GM12878 (cell line): ENCODE data around the gene NAB1. TPM values are rescaled to one million over a fixed set of nuclear protein-coding genes. Genes with fewer than 3 reads are reported as not detected.

Experiments used
- ATAC-seq: fragments of 200-7000 bp; cut with Tn5 transposase; 3 replicates; pipeline ENCODE4 v1.9.1; 2020; ENCODE audit warnings: mild to moderate bottlenecking, moderate library complexity
- BruUV-seq: library from RNA; stranded (reverse); fragments of 400-500 nt; replicated peaks from 2 replicates; lab custom pipeline; 2021; lab: Mats Ljungman, UMichigan
- CTCF ChIA-PET: fragments of 300-600 bp; sonication (Branson Sonifier 250); formaldehyde crosslinking; extraction: SDS; loops from one replicate; lab custom pipeline; 2021; ENCODE audit warnings: inconsistent platforms; lab: Yijun Ruan, JAX
- POLR2A ChIA-PET: fragments of 350-600 bp; formaldehyde crosslinking; extraction: SDS; loops from one replicate; lab custom pipeline; 2021; ENCODE audit warnings: inconsistent platforms; lab: Charles Lee
- RAD21 ChIA-PET: fragments of 300-600 bp; sonication (Branson Sonifier 250); formaldehyde crosslinking; loops from one replicate; lab custom pipeline; 2023; ENCODE audit warnings: antibody characterized with exemption; ENCODE audit not compliant: unreplicated experiment; lab: Charles Lee
- SMC1A ChIA-PET: fragments of 300-600 bp; sonication (Branson Sonifier 250); formaldehyde crosslinking; loops from one replicate; lab custom pipeline; 2023; ENCODE audit not compliant: unreplicated experiment, uncharacterized antibody; lab: Charles Lee
- DNase-seq: peaks from one replicate; pipeline ENCODE4 v3.0.0-alpha.2; 2011; ENCODE audit warnings: low read depth, low spot score
- FAIRE-seq: peaks from 3 replicates; lab custom pipeline; 2011; peaks lifted over from hg19 to GRCh38; lab: Jason Lieb, UNC
- H2AFZ ChIP-seq: 2 replicates; pipeline ENCODE4 v1.6.0; 2011; ENCODE audit warnings: low read depth, low read length, control low read depth; ENCODE audit not compliant: control insufficient read depth
- H3K27ac ChIP-seq: 2 replicates; pipeline ENCODE4 v1.5.1; 2011; ENCODE audit warnings: control low read depth; ENCODE audit not compliant: control insufficient read depth, insufficient read depth
- H3K27me3 ChIP-seq, 2 experiments: replicated peaks in 1 of 2; 2 replicates each; pipeline versions ENCODE4 v1.6.0 to v1.6.1; 2011; ENCODE audit warnings: low read length in 1 of 2; ENCODE audit not compliant: control insufficient read depth in 2 of 2, insufficient read depth in 2 of 2
- H3K36me3 ChIP-seq, 2 experiments: 2 replicates each; pipeline ENCODE4 v1.5.1; 2011; ENCODE audit warnings: low read length in 1 of 2; ENCODE audit not compliant: control insufficient read depth in 2 of 2, insufficient read depth in 2 of 2
- H3K4me1 ChIP-seq: 2 replicates; pipeline ENCODE4 v1.6.1; 2011; ENCODE audit warnings: mild to moderate bottlenecking, low read length, moderate library complexity, mixed read lengths; ENCODE audit not compliant: control insufficient read depth, insufficient read depth
- H3K4me2 ChIP-seq: 2 replicates; pipeline ENCODE4 v1.6.0; 2011; ENCODE audit warnings: control low read depth; ENCODE audit not compliant: control insufficient read depth, insufficient read depth
- H3K4me3 ChIP-seq: fragments of 200-600 bp; sonication (generic); 2 replicates; pipeline ENCODE4 v1.5.1; 2016
- H3K79me2 ChIP-seq: 2 replicates; pipeline ENCODE4 v1.6.0; 2011; ENCODE audit warnings: low read length; ENCODE audit not compliant: control insufficient read depth, insufficient read depth
- H3K9ac ChIP-seq: 2 replicates; pipeline ENCODE4 v1.8.0; 2011; ENCODE audit warnings: low read length, control low read depth, mixed read lengths; ENCODE audit not compliant: control insufficient read depth, insufficient read depth
- H3K9me3 ChIP-seq: replicated peaks from 3 replicates; pipeline ENCODE4 v1.5.1; 2011; ENCODE audit warnings: mild to moderate bottlenecking, low read length; ENCODE audit not compliant: control insufficient read depth, insufficient read depth
- H4K20me1 ChIP-seq: 2 replicates; pipeline ENCODE4 v1.6.0; 2011; ENCODE audit not compliant: control insufficient read depth, insufficient read depth
- BCLAF1 ChIP-seq: fragments of 450-650 bp; IDR thresholded peaks from 2 replicates; pipeline ENCODE4 v1.6.1; 2017; ENCODE audit warnings: antibody characterized with exemption, mild to moderate bottlenecking, moderate library complexity
- CEBPB ChIP-seq, 2 experiments: fragments of 150-350 bp in 1 of 2; IDR thresholded peaks; 2 replicates each; pipeline ENCODE4 v1.6.1; 2012 to 2014; ENCODE audit warnings: low read depth in 2 of 2, low read length in 2 of 2, borderline replicate concordance in 1 of 2, inconsistent platforms in 1 of 2
- IRF4 ChIP-seq: IDR thresholded peaks from 2 replicates; pipeline ENCODE4 v1.6.1; 2011; ENCODE audit warnings: low read depth, low read length
- MAX ChIP-seq: IDR thresholded peaks from 2 replicates; pipeline ENCODE4 v1.6.1; 2012; ENCODE audit warnings: low read depth, low read length, improper control_type of control experiment
- NFXL1 ChIP-seq: fragments of 450-650 bp; IDR thresholded peaks from 2 replicates; pipeline ENCODE4 v1.6.1; 2017; ENCODE audit warnings: antibody characterized with exemption, mild to moderate bottlenecking, borderline replicate concordance
- PAX8 ChIP-seq: fragments of 450-650 bp; IDR thresholded peaks from 2 replicates; pipeline ENCODE4 v1.6.1; 2017; ENCODE audit warnings: mild to moderate bottlenecking, moderate library complexity
- POLR2AphosphoS5 ChIP-seq: IDR thresholded peaks from 2 replicates; pipeline ENCODE4 v1.6.1; 2011; ENCODE audit warnings: mild to moderate bottlenecking, low read length, inconsistent platforms
- PRDM15 ChIP-seq: fragments of 450-650 bp; formaldehyde crosslinking; IDR thresholded peaks from 2 replicates; pipeline ENCODE4 v1.4.0; 2020; ENCODE audit warnings: mild to moderate bottlenecking, moderate library complexity
- SP1 ChIP-seq: IDR thresholded peaks from one replicate; pipeline ENCODE4 v1.6.1; 2011; ENCODE audit warnings: low read depth, low read length
- STAT1 ChIP-seq: fragments of 450-650 bp; conservative IDR thresholded peaks from 2 replicates; pipeline ENCODE4 v1.6.1; 2014; ENCODE audit warnings: antibody characterized with exemption, mild to moderate bottlenecking
- TBL1XR1 ChIP-seq: IDR thresholded peaks from 2 replicates; pipeline ENCODE4 v1.6.1; 2012; ENCODE audit warnings: low read depth, low read length, improper control_type of control experiment
- WGBS: methylation state at CpG from one replicate; pipeline ENCODE4 v1.1.6; 2016; ENCODE audit warnings: low lambda C conversion rate; ENCODE audit not compliant: insufficient replicate concordance, insufficient coverage; ENCODE audit errors: missing lambda C conversion rate; 5-methylcytosine and 5-hydroxymethylcytosine counted together
- in situ Hi-C: fragments of 300-500 bp; cut with MboI; formaldehyde crosslinking; loops from 9 replicates; pipeline ENCODE4 v1.14.3; 2018; ENCODE audit warnings: mixed read lengths
- intact Hi-C: fragments of 100-400 bp; cut with micrococcal nuclease; formaldehyde crosslinking; loops from one replicate; pipeline ENCODE4 v1.14.2; 2022; ENCODE audit not compliant: unreplicated experiment
- polyA plus RNA-seq, 11 experiments: library from polyadenylated mRNA; depleted of rRNA in 4 of 11; unstranded in 6 of 11; stranded (reverse) in 5 of 11; fragments of >200 nt; fragmentation: Nextera tagmentation in 4 of 11; fragmentation: Illumina TruSeq in 1 of 11; extraction: Ambion mirVana in 4 of 11; extraction: Trizol in 1 of 11; gene quantifications; 1 replicate in 1 of 11; 2 replicates in 10 of 11; pipeline versions ENCODE4 v1.2.1 to v1.2.3, GENCODE V29; 2011 to 2016; ENCODE audit warnings: inconsistent platforms in 2 of 11, missing spikeins in 2 of 11, low read depth in 1 of 11
- total RNA-seq, 4 experiments: library from RNA; depleted of rRNA in 3 of 4; stranded (reverse); fragments of >200 nt in 3 of 4; fragmentation: Illumina TruSeq in 1 of 4; extraction: Trizol in 1 of 4; gene quantifications; 2 replicates each; pipeline versions ENCODE4 v1.2.1 to v1.2.3, GENCODE V29; 2013 to 2021
- TF ChIP-seq, protein P1 (sequence below): fragments of 450-650 bp; IDR thresholded peaks from 2 replicates; pipeline ENCODE4 v1.6.1; 2017; ENCODE audit warnings: mild to moderate bottlenecking, low read depth, inconsistent platforms; ENCODE audit not compliant: poor library complexity, severe bottlenecking
- TF ChIP-seq, protein P2 (sequence below): IDR thresholded peaks from 2 replicates; pipeline ENCODE4 v1.6.1; 2012; ENCODE audit warnings: low read depth, low read length, improper control_type of control experiment

NAB1 gene
- total and polyA plus RNA-seq, 10 of the 15 experiments (the other 5 are each of a cell fraction or from before 2014, with no cell fraction given) = 4.5 to 39.6 (median 23.0) TPM

DNA sequence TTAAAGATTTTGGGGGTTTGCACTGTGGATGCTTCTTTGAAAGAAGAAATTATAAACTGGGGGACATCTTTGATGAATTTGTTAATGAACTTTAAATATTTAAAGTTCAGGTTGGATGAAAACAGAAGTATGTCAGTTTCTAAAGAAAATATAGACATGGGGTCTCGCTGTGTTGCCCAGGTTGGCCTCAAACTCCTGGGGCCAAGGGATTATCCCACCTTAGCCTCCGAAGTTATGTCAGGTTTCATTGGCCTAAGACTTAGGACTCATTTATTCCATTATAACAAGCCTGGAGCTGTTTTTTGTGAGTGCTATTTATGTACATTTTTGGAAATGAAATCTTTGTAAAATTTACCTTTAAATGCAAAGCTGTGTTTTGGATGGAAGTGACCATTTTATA lies 2.5 kb downstream of the NAB1 start:
- 92% methylated on average over 2 of the region's 2 CpGs for WGBS
- CTCF ChIA-PET = interaction anchor here (1.5 to 8.5 kb wide), 6 partner anchors 11 to 70 kb away, joined by 4 to 143 read pairs (median 18); no protein-coding TSS in a partner anchor
- TF ChIP-seq, protein P1, sequence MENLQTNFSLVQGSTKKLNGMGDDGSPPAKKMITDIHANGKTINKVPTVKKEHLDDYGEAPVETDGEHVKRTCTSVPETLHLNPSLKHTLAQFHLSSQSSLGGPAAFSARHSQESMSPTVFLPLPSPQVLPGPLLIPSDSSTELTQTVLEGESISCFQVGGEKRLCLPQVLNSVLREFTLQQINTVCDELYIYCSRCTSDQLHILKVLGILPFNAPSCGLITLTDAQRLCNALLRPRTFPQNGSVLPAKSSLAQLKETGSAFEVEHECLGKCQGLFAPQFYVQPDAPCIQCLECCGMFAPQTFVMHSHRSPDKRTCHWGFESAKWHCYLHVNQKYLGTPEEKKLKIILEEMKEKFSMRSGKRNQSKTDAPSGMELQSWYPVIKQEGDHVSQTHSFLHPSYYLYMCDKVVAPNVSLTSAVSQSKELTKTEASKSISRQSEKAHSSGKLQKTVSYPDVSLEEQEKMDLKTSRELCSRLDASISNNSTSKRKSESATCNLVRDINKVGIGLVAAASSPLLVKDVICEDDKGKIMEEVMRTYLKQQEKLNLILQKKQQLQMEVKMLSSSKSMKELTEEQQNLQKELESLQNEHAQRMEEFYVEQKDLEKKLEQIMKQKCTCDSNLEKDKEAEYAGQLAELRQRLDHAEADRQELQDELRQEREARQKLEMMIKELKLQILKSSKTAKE = no peak
- TF ChIP-seq CEBPB (IDR thresholded peaks at IDR 0.05; ENCODE audit: borderline replicate concordance in 1 of 2, low read depth in 2 of 2, low read length in 2 of 2) (no peak), BCLAF1 (no peak), PRDM15 (CRISPR knock-in tag) (no peak), POLR2AphosphoS5 (no peak), PAX8 (no peak), NFXL1 (no peak), MAX (no peak), SP1 (no peak), IRF4 (no peak), TBL1XR1 (no peak), STAT1 (no peak)
- TF ChIP-seq, protein P2, sequence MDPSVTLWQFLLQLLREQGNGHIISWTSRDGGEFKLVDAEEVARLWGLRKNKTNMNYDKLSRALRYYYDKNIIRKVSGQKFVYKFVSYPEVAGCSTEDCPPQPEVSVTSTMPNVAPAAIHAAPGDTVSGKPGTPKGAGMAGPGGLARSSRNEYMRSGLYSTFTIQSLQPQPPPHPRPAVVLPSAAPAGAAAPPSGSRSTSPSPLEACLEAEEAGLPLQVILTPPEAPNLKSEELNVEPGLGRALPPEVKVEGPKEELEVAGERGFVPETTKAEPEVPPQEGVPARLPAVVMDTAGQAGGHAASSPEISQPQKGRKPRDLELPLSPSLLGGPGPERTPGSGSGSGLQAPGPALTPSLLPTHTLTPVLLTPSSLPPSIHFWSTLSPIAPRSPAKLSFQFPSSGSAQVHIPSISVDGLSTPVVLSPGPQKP = no peak

More for the DNA sequence above, 2.5 kb downstream of the NAB1 start:
- ChIA-PET POLR2A (interaction anchor here (1.0 to 8.1 kb wide), 7 partner anchors 11 to 118 kb away, joined by 3 to 111 read pairs (median 4); no protein-coding TSS in a partner anchor), SMC1A (interaction anchor here (0.9 to 8.2 kb wide), 22 partner anchors 12 to 241 kb away, joined by 3 to 253 read pairs (median 8); no protein-coding TSS in a partner anchor), RAD21 (interaction anchor here (0.7 to 8.0 kb wide), 17 partner anchors 11 to 361 kb away, joined by 3 to 233 read pairs (median 8); partner anchors contain the start of gene NEMP2)
- Histone ChIP-seq H3K9me3 (no peaks in the 10 kb centered on the region), H3K36me3 (no peaks in the 10 kb centered on the region; a peak in 1 of 4 replicates), H3K27me3 (no peaks in the 10 kb centered on the region), H3K9ac (no peak overlapping the region; the same call in 1 of the 2 replicates), H3K4me2 (peak overlapping the region; percentile 80), H4K20me1 (no peaks in the 10 kb centered on the region), H3K4me1 (no peaks in the 10 kb centered on the region), H3K79me2 (peaks cover 62% of the 10 kb centered on the region), H3K27ac (no peak overlapping the region), H3K4me3 (peak overlapping the region; percentile 85), H2AFZ (no peak overlapping the region)
- intact Hi-C loops (loop anchor here (10.0 kb wide), 1 partner anchor 233 kb away; the partner anchor contains the start of gene GLS), in situ Hi-C loops (no loop called here)
- no peak for DNase-seq
- no TSS peak for BruUV-seq
- FAIRE-seq = no peak
- no peak for ATAC-seq
